ENCODE measurements around the gene GOSR1. TPM values are rescaled to one million over a fixed set of nuclear protein-coding genes. Genes with fewer than 3 reads are reported as not detected.
"Not testable (repeated sequence)": the region's sequence is repeated elsewhere in the genome, so short reads cannot be mapped to it uniquely, and the experiment has no call there.

Gene GOSR1
- total RNA-seq, 1 experiment from 2014 or later, result 86.5 TPM

GRCh38 chr17:30521766-30522165, 44.6 kb downstream of the GOSR1 start:
- Mint-ChIP-seq H3K9me3 (ENCODE audit: unreplicated experiment) (no peaks in the 10 kb centered on the region), H3K4me3 (ENCODE audit: unreplicated experiment) (no peak overlapping the region), H3K36me3 (ENCODE audit: insufficient read depth, unreplicated experiment) (peaks cover 77% of the 10 kb centered on the region), H3K27ac (ENCODE audit: unreplicated experiment) (no peak overlapping the region), H3K4me1 (ENCODE audit: low read depth, unreplicated experiment) (no peaks in the 10 kb centered on the region), H3K27me3 (ENCODE audit: insufficient read depth, unreplicated experiment) (no peaks in the 10 kb centered on the region)
- H3K36me3 ChIP-seq (ENCODE audit: control insufficient read depth, insufficient read depth, low read length), result peaks cover 10% of the 10 kb centered on the region
- TF ChIP-seq CTCF (IDR thresholded peaks at IDR 0.05; ENCODE audit: insufficient read depth in 1 of 2, low read depth in 1 of 2, low read length in 1 of 2, severe bottlenecking in 1 of 2, unreplicated experiment in 1 of 2), result no peak
- intact Hi-C loops (cut with micrococcal nuclease; ENCODE audit: unreplicated experiment), result no loop called here
- DNase-seq, result no peak
- H3K4me3 ChIP-seq (ENCODE audit: low read depth, low read length), result no peak overlapping the region
- CTCF ChIA-PET, result no interaction called here
- H3K27me3 ChIP-seq (replicated peaks; ENCODE audit: control insufficient read depth, insufficient read depth, low read length), result no peaks in the 10 kb centered on the region
- no peaks in the 10 kb centered on the region for H3K9me3 ChIP-seq
- BruUV-seq (replicated peaks), result no TSS peak
- H3K4me1 ChIP-seq, result no peaks in the 10 kb centered on the region
- POLR2A ChIA-PET, result no interaction called here

GRCh38 chr17:30523236-30523635, 46.0 kb downstream of the GOSR1 start:
- BruUV-seq (replicated peaks); H3K27me3 Mint-ChIP-seq (ENCODE audit: insufficient read depth, unreplicated experiment); H3K4me3 Mint-ChIP-seq (ENCODE audit: unreplicated experiment); DNase-seq; H3K9me3 Mint-ChIP-seq (ENCODE audit: unreplicated experiment); intact Hi-C loops (cut with micrococcal nuclease; ENCODE audit: unreplicated experiment); H3K27me3 ChIP-seq (replicated peaks; ENCODE audit: control insufficient read depth, insufficient read depth, low read length); H3K27ac Mint-ChIP-seq (ENCODE audit: unreplicated experiment); H3K9me3 ChIP-seq; POLR2A ChIA-PET; H3K36me3 ChIP-seq (ENCODE audit: control insufficient read depth, insufficient read depth, low read length); H3K4me3 ChIP-seq (ENCODE audit: low read depth, low read length); CTCF ChIA-PET; H3K4me1 Mint-ChIP-seq (ENCODE audit: low read depth, unreplicated experiment); H3K4me1 ChIP-seq: not testable (repeated sequence)
- H3K36me3 Mint-ChIP-seq (ENCODE audit: insufficient read depth, unreplicated experiment), result peaks cover 67% of the 10 kb centered on the region

- no peak overlapping the region for H3K4me3 ChIP-seq (ENCODE audit: low read depth, low read length)
- intact Hi-C loops (cut with micrococcal nuclease; ENCODE audit: unreplicated experiment), result no loop called here
- Mint-ChIP-seq H3K4me1 (ENCODE audit: low read depth, unreplicated experiment) (no peaks in the 10 kb centered on the region), H3K4me3 (ENCODE audit: unreplicated experiment) (no peak overlapping the region), H3K27me3 (ENCODE audit: insufficient read depth, unreplicated experiment) (no peaks in the 10 kb centered on the region), H3K9me3 (ENCODE audit: unreplicated experiment) (no peaks in the 10 kb centered on the region), H3K27ac (ENCODE audit: unreplicated experiment) (no peak overlapping the region), H3K36me3 (ENCODE audit: insufficient read depth, unreplicated experiment) (peaks cover 53% of the 10 kb centered on the region)
- DNase-seq, result no peak
- H3K9me3 ChIP-seq, result no peaks in the 10 kb centered on the region
- TF ChIP-seq CTCF (IDR thresholded peaks at IDR 0.05; ENCODE audit: insufficient read depth in 1 of 2, low read depth in 1 of 2, low read length in 1 of 2, severe bottlenecking in 1 of 2, unreplicated experiment in 1 of 2), result no peak
- H3K4me1 ChIP-seq, result no peaks in the 10 kb centered on the region
- peaks cover 9% of the 10 kb centered on the region for H3K36me3 ChIP-seq (ENCODE audit: control insufficient read depth, insufficient read depth, low read length)
- BruUV-seq (replicated peaks), result no TSS peak
- ChIA-PET CTCF (no interaction called here), POLR2A (no interaction called here)
- no peaks in the 10 kb centered on the region; the same call in 1 of the 2 replicates for H3K27me3 ChIP-seq (replicated peaks; ENCODE audit: control insufficient read depth, insufficient read depth, low read length)
Observed at GRCh38 chr17:30524847-30525246, 47.6 kb downstream of the GOSR1 start.

GRCh38 chr17:30526401-30526800, 49.2 kb downstream of the GOSR1 start:
- Mint-ChIP-seq H3K4me1 (ENCODE audit: low read depth, unreplicated experiment) (no peaks in the 10 kb centered on the region), H3K36me3 (ENCODE audit: insufficient read depth, unreplicated experiment) (peaks cover 38% of the 10 kb centered on the region), H3K9me3 (ENCODE audit: unreplicated experiment) (no peaks in the 10 kb centered on the region), H3K4me3 (ENCODE audit: unreplicated experiment) (no peak overlapping the region), H3K27ac (ENCODE audit: unreplicated experiment) (no peak overlapping the region), H3K27me3 (ENCODE audit: insufficient read depth, unreplicated experiment) (no peaks in the 10 kb centered on the region)
- Histone ChIP-seq H3K9me3 (no peaks in the 10 kb centered on the region), H3K4me3 (ENCODE audit: low read depth, low read length) (no peak overlapping the region), H3K27me3 (replicated peaks; ENCODE audit: control insufficient read depth, insufficient read depth, low read length) (no peaks in the 10 kb centered on the region; the same call in 1 of the 2 replicates), H3K4me1 (no peaks in the 10 kb centered on the region), H3K36me3 (ENCODE audit: control insufficient read depth, insufficient read depth, low read length) (peaks cover 7% of the 10 kb centered on the region)
- BruUV-seq (replicated peaks), result no TSS peak
- no peak for TF ChIP-seq CTCF (IDR thresholded peaks at IDR 0.05; ENCODE audit: insufficient read depth in 1 of 2, low read depth in 1 of 2, low read length in 1 of 2, severe bottlenecking in 1 of 2, unreplicated experiment in 1 of 2)
- ChIA-PET POLR2A (interaction anchor here (0.6 kb wide), 1 partner anchor 17 kb away, joined by 3 read pairs; no protein-coding TSS in a partner anchor), CTCF (no interaction called here)
- intact Hi-C loops (cut with micrococcal nuclease; ENCODE audit: unreplicated experiment), result no loop called here
- no peak for DNase-seq

- H3K4me1 ChIP-seq; H3K9me3 Mint-ChIP-seq (ENCODE audit: unreplicated experiment); H3K4me1 Mint-ChIP-seq (ENCODE audit: low read depth, unreplicated experiment); H3K27me3 ChIP-seq (replicated peaks; ENCODE audit: control insufficient read depth, insufficient read depth, low read length); BruUV-seq (replicated peaks); H3K27ac Mint-ChIP-seq (ENCODE audit: unreplicated experiment); H3K36me3 ChIP-seq (ENCODE audit: control insufficient read depth, insufficient read depth, low read length); POLR2A ChIA-PET; DNase-seq; H3K4me3 ChIP-seq (ENCODE audit: low read depth, low read length); CTCF ChIA-PET; H3K9me3 ChIP-seq; H3K4me3 Mint-ChIP-seq (ENCODE audit: unreplicated experiment); H3K27me3 Mint-ChIP-seq (ENCODE audit: insufficient read depth, unreplicated experiment); intact Hi-C loops (cut with micrococcal nuclease; ENCODE audit: unreplicated experiment): not testable (repeated sequence)
- peaks cover 15% of the 10 kb centered on the region for H3K36me3 Mint-ChIP-seq (ENCODE audit: insufficient read depth, unreplicated experiment)
Observed at GRCh38 chr17:30528701-30529100, 51.5 kb downstream of the GOSR1 start.
